Activated naive CD8-positive, alpha-beta T cell treated with anti-CD3 and anti-CD28 coated beads, Interleukin-2, amount 10 ng/mL, durations not matched to agents 7 days and 5 days (primary cell): ENCODE results near the gene SLPI. TPM values are rescaled to one million over a fixed set of nuclear protein-coding genes. Genes with fewer than 3 reads are reported as not detected.

Experiments used
- ATAC-seq: fragments of 150-1000 bp; cut with Tn5 transposase; one replicate; pipeline ENCODE4 v1.10.0; 2021; ENCODE audit warnings: low read depth, moderate library complexity
- POLR2A ChIA-PET: fragments of 350-600 bp; sonication (Branson Sonifier 250); formaldehyde crosslinking; loops from one replicate; lab custom pipeline; 2021; ENCODE audit warnings: antibody characterized with exemption; lab: Charles Lee
- DNase-seq: peaks from one replicate; pipeline ENCODE4 v3.0.0; 2021
- H3K27ac Mint-ChIP-seq: one replicate; pipeline ENCODE4 v1.8.0; 2022; ENCODE audit warnings: mild to moderate bottlenecking, mixed read lengths
- H3K27me3 Mint-ChIP-seq: one replicate; pipeline ENCODE4 v1.8.0; 2022; ENCODE audit warnings: mild to moderate bottlenecking, moderate library complexity, mixed read lengths
- H3K36me3 Mint-ChIP-seq: one replicate; pipeline ENCODE4 v1.8.0; 2021; ENCODE audit warnings: mild to moderate bottlenecking, mixed read lengths
- H3K4me1 Mint-ChIP-seq: one replicate; pipeline ENCODE4 v1.8.0; 2021; ENCODE audit warnings: mixed read lengths
- H3K4me3 Mint-ChIP-seq: one replicate; pipeline ENCODE4 v1.8.0; 2022; ENCODE audit warnings: mild to moderate bottlenecking, moderate library complexity, mixed read lengths
- H3K9me3 Mint-ChIP-seq: one replicate; pipeline ENCODE4 v1.8.0; 2021; ENCODE audit warnings: mixed read lengths
- total RNA-seq, 2 experiments: library from RNA; stranded (reverse); gene quantifications; one replicate each; pipeline ENCODE4 v1.2.3, GENCODE V29; 2021

SLPI gene
- total RNA-seq, 2 experiments from 2014 or later, result not detected

- POLR2A ChIA-PET, result interaction anchor here (0.6 to 1.4 kb wide), 2 partner anchors 13 to 193 kb away, joined by 3 to 5 read pairs; no protein-coding TSS in a partner anchor
- H3K27ac Mint-ChIP-seq, result no peak overlapping the region
- DNase-seq, result peak; percentile 69
Observed at GRCh38 chr20:45290677-45291355, 36.5 kb upstream of the SLPI start.

GRCh38 chr20:45289942-45290676 lies 35.7 kb upstream of the SLPI start:
- H3K27ac Mint-ChIP-seq, result no peak overlapping the region
- POLR2A ChIA-PET, result interaction anchor here (0.6 to 1.4 kb wide), 2 partner anchors 13 to 192 kb away, joined by 3 to 5 read pairs; no protein-coding TSS in a partner anchor
- peaks cover 46% of the 10 kb centered on the region for H3K27me3 Mint-ChIP-seq
- H3K4me3 Mint-ChIP-seq, result no peak overlapping the region
- peaks cover 9% of the 10 kb centered on the region for H3K4me1 Mint-ChIP-seq
- H3K9me3 Mint-ChIP-seq, result no peaks in the 10 kb centered on the region
- DNase-seq, result no peak
- ATAC-seq, result no peak
- no peaks in the 10 kb centered on the region for H3K36me3 Mint-ChIP-seq

More at GRCh38 chr20:45290677-45291355, 36.5 kb upstream of the SLPI start:
- Mint-ChIP-seq H3K4me1 (peaks cover 9% of the 10 kb centered on the region), H3K4me3 (no peak overlapping the region), H3K36me3 (no peaks in the 10 kb centered on the region), H3K9me3 (no peaks in the 10 kb centered on the region), H3K27me3 (peaks cover 47% of the 10 kb centered on the region)
- peak; percentile 41 for ATAC-seq

- Mint-ChIP-seq H3K27ac (no peak overlapping the region), H3K36me3 (no peaks in the 10 kb centered on the region), H3K9me3 (no peaks in the 10 kb centered on the region), H3K4me3 (no peak overlapping the region), H3K27me3 (peaks cover 38% of the 10 kb centered on the region), H3K4me1 (peaks cover 6% of the 10 kb centered on the region)
- POLR2A ChIA-PET, result no interaction called here
- DNase-seq (no peak), ATAC-seq (no peak)
Observed at GRCh38 chr20:45288860-45289259, 34.5 kb upstream of the SLPI start.

- no peak for DNase-seq
- Mint-ChIP-seq H3K4me1 (peaks cover 6% of the 10 kb centered on the region), H3K27ac (peak overlapping the region; percentile 30), H3K4me3 (no peak overlapping the region), H3K27me3 (peaks cover 37% of the 10 kb centered on the region), H3K36me3 (no peaks in the 10 kb centered on the region), H3K9me3 (no peaks in the 10 kb centered on the region)
- POLR2A ChIA-PET, result no interaction called here
- ATAC-seq, result no peak
Observed at GRCh38 chr20:45288376-45288775, 34.0 kb upstream of the SLPI start.

- no peak overlapping the region for H3K4me3 Mint-ChIP-seq
- no peak for DNase-seq
- no peak overlapping the region for H3K27ac Mint-ChIP-seq
- H3K4me1 Mint-ChIP-seq, result peaks cover 5% of the 10 kb centered on the region
- POLR2A ChIA-PET, result no interaction called here
- peaks cover 24% of the 10 kb centered on the region for H3K27me3 Mint-ChIP-seq
- no peaks in the 10 kb centered on the region for H3K9me3 Mint-ChIP-seq
- no peak for ATAC-seq
- no peaks in the 10 kb centered on the region for H3K36me3 Mint-ChIP-seq
Observed at GRCh38 chr20:45283551-45284057, 29.2 kb upstream of the SLPI start.

GRCh38 chr20:45282700-45283550 lies 28.6 kb upstream of the SLPI start:
- POLR2A ChIA-PET, result no interaction called here
- H3K27me3 Mint-ChIP-seq, result peaks cover 24% of the 10 kb centered on the region
- no peak overlapping the region for H3K4me3 Mint-ChIP-seq
- peaks cover 2% of the 10 kb centered on the region for H3K4me1 Mint-ChIP-seq
- no peak overlapping the region for H3K27ac Mint-ChIP-seq
- DNase-seq, result no peak
- no peak for ATAC-seq
- H3K9me3 Mint-ChIP-seq, result no peaks in the 10 kb centered on the region
- no peaks in the 10 kb centered on the region for H3K36me3 Mint-ChIP-seq

GRCh38 chr20:45279992-45280391 lies 25.6 kb upstream of the SLPI start:
- ATAC-seq (no peak), DNase-seq (no peak)
- H3K9me3 Mint-ChIP-seq, result no peaks in the 10 kb centered on the region
- no peaks in the 10 kb centered on the region for H3K36me3 Mint-ChIP-seq
- peaks cover 2% of the 10 kb centered on the region for H3K4me1 Mint-ChIP-seq
- peaks cover 34% of the 10 kb centered on the region for H3K27me3 Mint-ChIP-seq
- no peak overlapping the region for H3K4me3 Mint-ChIP-seq
- H3K27ac Mint-ChIP-seq, result no peak overlapping the region
- POLR2A ChIA-PET, result no interaction called here

- DNase-seq, result no peak
- no peak for ATAC-seq
- Mint-ChIP-seq H3K9me3 (no peaks in the 10 kb centered on the region), H3K27me3 (peaks cover 61% of the 10 kb centered on the region), H3K4me1 (no peaks in the 10 kb centered on the region), H3K4me3 (no peak overlapping the region), H3K27ac (no peak overlapping the region), H3K36me3 (no peaks in the 10 kb centered on the region)
- POLR2A ChIA-PET, result no interaction called here
Observed at GRCh38 chr20:45275338-45275737, 21.0 kb upstream of the SLPI start.

GRCh38 chr20:45269754-45270270 lies 15.4 kb upstream of the SLPI start:
- ATAC-seq, result no peak
- POLR2A ChIA-PET, result no interaction called here
- peaks cover 55% of the 10 kb centered on the region for H3K27me3 Mint-ChIP-seq

GRCh38 chr20:45269056-45269455 lies 14.7 kb upstream of the SLPI start:
- POLR2A ChIA-PET, result no interaction called here
- H3K36me3 Mint-ChIP-seq, result no peaks in the 10 kb centered on the region
- no peak overlapping the region for H3K27ac Mint-ChIP-seq
- no peaks in the 10 kb centered on the region for H3K4me1 Mint-ChIP-seq
- no peak for DNase-seq
- ATAC-seq, result no peak
- no peaks in the 10 kb centered on the region for H3K9me3 Mint-ChIP-seq
- peaks cover 55% of the 10 kb centered on the region for H3K27me3 Mint-ChIP-seq
- H3K4me3 Mint-ChIP-seq, result no peak overlapping the region

More at GRCh38 chr20:45269754-45270270, 15.4 kb upstream of the SLPI start:
- H3K9me3 Mint-ChIP-seq, result no peaks in the 10 kb centered on the region
- no peaks in the 10 kb centered on the region for H3K36me3 Mint-ChIP-seq
- H3K4me1 Mint-ChIP-seq, result no peaks in the 10 kb centered on the region
- no peak for DNase-seq
- no peak overlapping the region for H3K27ac Mint-ChIP-seq
- H3K4me3 Mint-ChIP-seq, result no peak overlapping the region

GRCh38 chr20:45268531-45268930 lies 14.2 kb upstream of the SLPI start:
- no peaks in the 10 kb centered on the region for H3K9me3 Mint-ChIP-seq
- H3K4me1 Mint-ChIP-seq, result no peaks in the 10 kb centered on the region

GRCh38 chr20:45266977-45267376 lies 12.6 kb upstream of the SLPI start:
- no peak for ATAC-seq
- Mint-ChIP-seq H3K4me3 (no peak overlapping the region), H3K27ac (no peak overlapping the region), H3K4me1 (no peaks in the 10 kb centered on the region), H3K27me3 (peaks cover 45% of the 10 kb centered on the region), H3K36me3 (no peaks in the 10 kb centered on the region), H3K9me3 (no peaks in the 10 kb centered on the region)
- no peak for DNase-seq
- POLR2A ChIA-PET, result no interaction called here

More at GRCh38 chr20:45268531-45268930, 14.2 kb upstream of the SLPI start:
- no peak for DNase-seq
- Mint-ChIP-seq H3K27me3 (peaks cover 51% of the 10 kb centered on the region), H3K27ac (no peak overlapping the region), H3K4me3 (no peak overlapping the region), H3K36me3 (no peaks in the 10 kb centered on the region)
- no peak for ATAC-seq
- POLR2A ChIA-PET, result no interaction called here
